HG02623 (cell line): Measurements from ENCODE around the gene ZNF397.

Source experiments
- ATAC-seq: cut with Tn5 transposase; IDR thresholded peaks from one replicate; pipeline ENCODE4 v1.9.1; 2021; ENCODE audit warnings: moderate library complexity; ENCODE audit not compliant: unreplicated experiment

The ZNF397 gene

DNA sequence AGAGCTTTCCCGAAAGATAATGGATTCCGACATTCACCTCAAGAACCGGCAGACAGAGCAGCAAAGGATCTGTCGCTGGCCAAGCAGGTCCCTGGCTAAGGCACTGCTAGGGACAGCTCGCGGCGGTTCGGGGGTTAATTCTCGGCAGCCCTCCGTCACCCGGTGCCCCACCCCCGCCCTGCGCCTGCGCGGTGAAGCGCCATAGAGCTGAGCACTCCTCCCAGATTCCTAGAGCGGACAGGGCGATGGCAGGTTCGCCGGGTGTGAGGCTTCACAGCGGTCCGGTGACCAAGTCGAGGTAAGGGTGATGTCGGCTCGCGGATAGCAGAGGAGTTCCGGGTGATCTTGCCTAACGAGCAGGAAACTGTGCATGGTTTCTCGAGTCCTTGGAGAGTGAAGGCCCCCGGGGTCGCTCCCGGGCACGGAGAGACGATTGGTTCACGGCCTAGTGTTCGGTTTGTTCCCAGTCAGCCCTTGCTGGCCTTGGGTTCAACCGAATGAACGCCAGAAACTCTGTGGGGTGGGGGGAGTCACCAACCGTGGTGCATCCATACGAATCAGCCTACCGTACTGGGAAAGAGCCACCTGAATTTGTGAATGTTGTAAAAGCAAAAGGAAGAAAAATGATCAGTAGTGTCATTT lies 49.4 kb downstream of the ZNF397 start, which contains the start of gene ZSCAN30:
TSS of gene ZSCAN30 (minus strand) at position 136 of the 642 bp plus-strand sequence. CDS start 25,877 bp downstream, outside the sequence.
- peak; percentile 85 for ATAC-seq

DNA sequence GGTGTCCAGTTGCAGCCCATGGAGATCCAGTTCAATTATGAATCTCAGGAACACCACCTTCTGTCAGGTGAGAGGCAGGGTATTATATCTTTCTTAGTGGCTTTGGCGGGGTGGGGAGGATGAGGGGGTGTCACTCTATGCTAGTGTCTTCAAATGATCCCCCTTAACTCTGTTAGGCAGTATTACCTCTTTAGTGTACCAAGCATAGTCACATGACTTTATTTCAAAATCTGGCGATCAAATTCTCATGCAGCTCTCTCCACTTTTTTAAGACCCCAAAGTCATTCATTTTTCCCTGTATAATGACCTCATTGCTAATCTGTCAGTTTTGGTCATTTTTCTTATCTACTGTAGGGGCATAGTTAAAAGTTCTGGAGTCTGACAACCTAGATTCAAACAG lies 50.3 kb downstream of the ZNF397 start:
- no peak for ATAC-seq

DNA sequence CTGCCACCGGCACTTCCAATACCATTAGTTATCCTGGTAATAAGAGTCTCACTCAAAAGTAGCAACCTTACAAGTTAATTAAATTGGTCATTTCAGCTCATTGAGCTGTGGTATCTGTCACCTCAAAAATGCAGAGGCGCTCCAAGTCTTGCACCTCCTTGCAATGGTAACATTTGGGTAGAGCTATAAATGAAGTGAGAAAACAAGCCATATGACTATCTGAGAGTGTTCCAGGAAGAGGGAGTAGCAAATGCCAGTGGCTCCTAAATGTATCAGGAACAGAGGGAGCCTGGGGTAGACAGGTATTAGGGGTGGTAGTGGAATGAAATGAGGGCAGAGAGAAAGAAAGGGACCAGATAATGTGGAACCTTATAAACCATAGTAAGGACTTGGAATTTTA lies 55.2 kb downstream of the ZNF397 start:
- ATAC-seq = no peak

DNA sequence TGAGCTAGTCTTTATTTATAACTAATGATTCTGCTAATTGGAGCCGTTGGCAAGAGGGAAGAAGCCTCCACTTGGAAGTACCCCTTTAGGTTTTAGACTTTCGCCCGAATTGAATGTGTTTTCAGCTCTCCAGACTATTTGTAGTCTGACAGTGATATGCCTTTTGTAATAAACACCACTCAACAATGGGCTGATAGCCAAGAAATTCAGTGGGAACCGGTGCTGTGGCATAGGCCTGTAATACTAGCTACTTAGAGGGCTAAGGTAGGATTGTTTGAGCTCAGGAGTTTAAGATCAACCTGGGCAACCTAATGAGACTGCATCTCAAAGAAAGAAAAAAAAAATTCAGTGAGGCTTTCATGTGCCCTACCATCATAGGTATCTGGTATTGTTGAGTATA lies 62.8 kb downstream of the ZNF397 start:
- ATAC-seq = no peak

DNA sequence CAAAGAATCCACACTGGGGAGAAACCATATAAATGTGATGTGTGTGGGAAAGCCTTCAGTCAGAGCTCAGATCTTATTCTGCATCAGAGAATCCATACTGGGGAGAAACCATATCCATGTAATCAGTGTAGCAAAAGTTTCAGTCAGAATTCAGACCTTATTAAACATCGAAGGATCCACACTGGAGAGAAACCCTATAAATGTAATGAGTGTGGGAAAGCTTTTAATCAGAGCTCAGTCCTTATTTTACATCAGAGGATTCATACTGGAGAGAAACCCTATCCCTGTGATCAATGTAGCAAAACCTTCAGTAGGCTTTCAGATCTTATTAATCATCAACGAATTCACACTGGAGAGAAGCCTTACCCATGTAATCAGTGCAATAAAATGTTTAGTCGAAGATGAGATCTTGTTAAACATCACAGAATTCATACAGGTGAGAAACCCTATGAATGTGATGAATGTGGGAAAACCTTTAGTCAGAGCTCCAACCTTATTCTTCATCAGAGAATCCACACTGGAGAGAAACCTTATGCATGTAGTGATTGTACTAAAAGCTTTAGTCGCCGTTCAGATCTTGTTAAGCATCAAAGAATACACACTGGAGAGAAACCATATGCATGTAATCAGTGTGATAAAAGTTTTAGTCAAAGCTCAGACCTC lies 65.9 kb downstream of the ZNF397 start:
- ATAC-seq = no peak
